Neuronal stem cell (in vitro differentiated cells): ENCODE measurements around the gene MARK4.

Experiments used
- DNase-seq: peaks from one replicate; pipeline ENCODE4 v3.0.0-alpha.2; 2013; ENCODE audit warnings: low spot score
- H2AFZ ChIP-seq: one replicate; pipeline ENCODE4 v1.6.1; 2013; ENCODE audit warnings: mild to moderate bottlenecking, low read length, inconsistent platforms
- H2AK5ac ChIP-seq: 2 replicates; pipeline ENCODE4 v1.6.1; 2013; ENCODE audit warnings: low read depth, mild to moderate bottlenecking, inconsistent platforms, low read length, moderate library complexity, mixed read lengths
- H2BK120ac ChIP-seq: 2 replicates; pipeline ENCODE4 v1.6.1; 2013; ENCODE audit warnings: low read depth, mild to moderate bottlenecking, inconsistent platforms, low read length, moderate library complexity, mixed read lengths
- H2BK12ac ChIP-seq: one replicate; pipeline ENCODE4 v1.6.1; 2013; ENCODE audit warnings: low read length, inconsistent platforms
- H2BK15ac ChIP-seq: 2 replicates; pipeline ENCODE4 v1.6.1; 2013; ENCODE audit warnings: mild to moderate bottlenecking, low read length, inconsistent platforms, mixed read lengths
- H2BK5ac ChIP-seq: one replicate; pipeline ENCODE4 v1.6.1; 2013; ENCODE audit warnings: inconsistent platforms, mild to moderate bottlenecking, low read length, moderate library complexity
- H3K14ac ChIP-seq: one replicate; pipeline ENCODE4 v1.6.1; 2013; ENCODE audit warnings: low read length, inconsistent platforms
- H3K18ac ChIP-seq: 2 replicates; pipeline ENCODE4 v1.6.1; 2013; ENCODE audit warnings: low read length, inconsistent platforms
- H3K23ac ChIP-seq: 2 replicates; pipeline ENCODE4 v1.6.1; 2013; ENCODE audit warnings: low read depth, mild to moderate bottlenecking, mixed read lengths, low read length, inconsistent platforms; ENCODE audit not compliant: poor library complexity
- H3K27ac ChIP-seq: replicated peaks from 3 replicates; pipeline ENCODE4 v1.5.1; 2013; ENCODE audit warnings: low read length, inconsistent platforms
- H3K27me3 ChIP-seq, 3 experiments: 2 replicates each; pipeline ENCODE4 v1.6.1; 2013; ENCODE audit warnings: low read length in 3 of 3, mild to moderate bottlenecking in 2 of 3, inconsistent platforms in 1 of 3, low read depth in 1 of 3, mixed read lengths in 1 of 3, moderate library complexity in 1 of 3; ENCODE audit not compliant: control insufficient read depth in 3 of 3, insufficient read depth in 3 of 3
- H3K36me3 ChIP-seq, 2 donors: replicated peaks in 1 of 2; 2 replicates each; pipeline ENCODE4 v1.6.1; 2013; ENCODE audit warnings: low read length in 2 of 2; ENCODE audit not compliant: control insufficient read depth in 2 of 2, insufficient read depth in 2 of 2
- H3K4ac ChIP-seq: 2 replicates; pipeline ENCODE4 v1.6.1; 2013; ENCODE audit warnings: inconsistent platforms, mild to moderate bottlenecking, low read length, moderate library complexity
- H3K4me1 ChIP-seq, 2 donors: 1 replicate in 1 of 2; 2 replicates in 1 of 2; pipeline ENCODE4 v1.6.1; 2013; ENCODE audit warnings: low read length in 2 of 2, low read depth in 1 of 2; ENCODE audit not compliant: control insufficient read depth in 2 of 2, insufficient read depth in 1 of 2
- H3K4me2 ChIP-seq: one replicate; pipeline ENCODE4 v1.6.1; 2013; ENCODE audit warnings: mild to moderate bottlenecking, low read length, inconsistent platforms; ENCODE audit not compliant: insufficient read depth, poor library complexity, severe bottlenecking
- H3K4me3 ChIP-seq, 2 donors: 2 replicates each; pipeline ENCODE4 v1.5.1; 2013; ENCODE audit warnings: low read length in 2 of 2, mild to moderate bottlenecking in 2 of 2, inconsistent platforms in 1 of 2, moderate library complexity in 1 of 2
- H3K79me1 ChIP-seq: one replicate; pipeline ENCODE4 v1.6.1; 2013; ENCODE audit warnings: low read depth, mild to moderate bottlenecking, inconsistent platforms, low read length, moderate library complexity
- H3K9ac ChIP-seq: one replicate; pipeline ENCODE4 v1.6.1; 2013; ENCODE audit warnings: mild to moderate bottlenecking, low read depth, low read length, inconsistent platforms; ENCODE audit not compliant: poor library complexity
- H3K9me3 ChIP-seq, 2 donors: replicated peaks in 1 of 2; 2 replicates each; pipeline versions ENCODE3 to v1.6.1; 2013; ENCODE audit warnings: low read length in 2 of 2, mild to moderate bottlenecking in 2 of 2, inconsistent platforms in 1 of 2, low read depth in 1 of 2, mixed read lengths in 1 of 2, moderate library complexity in 1 of 2; ENCODE audit not compliant: control insufficient read depth in 2 of 2, insufficient read depth in 1 of 2
- H4K8ac ChIP-seq: one replicate; pipeline ENCODE4 v1.6.1; 2013; ENCODE audit warnings: low read depth, mild to moderate bottlenecking, inconsistent platforms, low read length, moderate library complexity
- H4K91ac ChIP-seq: one replicate; pipeline ENCODE4 v1.6.1; 2013; ENCODE audit warnings: low read length, low read depth, mild to moderate bottlenecking, inconsistent platforms; ENCODE audit not compliant: poor library complexity
- WGBS, 2 donors: extraction: QIAGEN DNeasy Blood & Tissue Kit; methylation state at CpG; one replicate each; pipeline ENCODE4 v1.1.7; 2013; ENCODE audit warnings: missing lambda C conversion rate in 2 of 2, mixed read lengths in 1 of 2; ENCODE audit not compliant: insufficient read length in 2 of 2, insufficient replicate concordance in 1 of 2; ENCODE audit errors: extremely low coverage in 2 of 2; 5-methylcytosine and 5-hydroxymethylcytosine counted together

The MARK4 gene

DNA sequence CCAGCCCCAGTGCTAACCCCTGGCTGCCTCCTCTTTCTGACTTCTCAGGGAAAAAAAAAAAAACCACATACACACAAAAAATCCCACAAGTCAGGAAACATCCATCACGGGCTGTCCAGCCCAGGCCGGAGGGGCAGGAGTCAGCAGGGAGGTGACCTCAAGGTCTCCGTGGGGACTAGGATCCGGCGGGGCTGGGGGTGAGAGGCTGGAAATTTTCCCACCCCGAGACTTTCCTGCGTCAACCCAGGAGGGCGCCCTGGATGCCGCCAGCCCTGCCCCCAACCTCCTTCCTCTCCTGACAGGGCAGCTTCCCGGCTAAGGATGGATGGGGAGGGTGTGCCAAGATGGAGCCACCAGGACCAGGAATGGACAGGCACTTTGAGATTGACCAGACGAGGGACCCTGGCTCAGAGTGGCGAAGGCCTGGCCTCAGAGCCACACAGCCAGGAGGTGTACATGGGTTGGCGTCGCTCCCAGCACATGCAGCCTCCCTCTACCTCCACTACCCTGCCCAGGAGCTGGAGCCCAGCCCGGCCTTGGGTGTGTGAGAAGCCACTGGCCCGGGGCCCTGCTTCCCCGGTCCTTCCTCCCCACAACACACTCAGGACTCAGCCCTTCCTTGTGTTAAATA, 39.2 kb upstream of the MARK4 start:
- Histone ChIP-seq H3K4me3 (no peak overlapping the region), H3K4ac (no peak overlapping the region), H3K9ac (no peak overlapping the region), H2BK5ac (no peak overlapping the region), H3K27me3 (peaks cover 8 to 28% (median 11%) of the 10 kb centered on the region in 3 experiments), H2BK120ac (no peak overlapping the region), H3K27ac (no peak overlapping the region), H3K4me2 (no peak overlapping the region), H4K8ac (no peak overlapping the region), H2BK12ac (no peak overlapping the region), H3K9me3 (peaks cover 0 to 3% of the 10 kb centered on the region in 2 donors), H2AFZ (peak overlapping the region; percentile 76), H3K14ac (no peak overlapping the region), H2BK15ac (no peak overlapping the region), H3K23ac (no peak overlapping the region), H3K18ac (no peak overlapping the region), H4K91ac (no peak overlapping the region), H3K4me1 (peaks cover 3 to 16% of the 10 kb centered on the region in 2 donors), H3K36me3 (no peaks in the 10 kb centered on the region), H3K79me1 (peaks cover 2% of the 10 kb centered on the region), H2AK5ac (peak overlapping the region; percentile 63)
- WGBS, 2 donors, result no CpG with 5 or more reads among the region's 17 CpGs
- DNase-seq, result no peak

DNA sequence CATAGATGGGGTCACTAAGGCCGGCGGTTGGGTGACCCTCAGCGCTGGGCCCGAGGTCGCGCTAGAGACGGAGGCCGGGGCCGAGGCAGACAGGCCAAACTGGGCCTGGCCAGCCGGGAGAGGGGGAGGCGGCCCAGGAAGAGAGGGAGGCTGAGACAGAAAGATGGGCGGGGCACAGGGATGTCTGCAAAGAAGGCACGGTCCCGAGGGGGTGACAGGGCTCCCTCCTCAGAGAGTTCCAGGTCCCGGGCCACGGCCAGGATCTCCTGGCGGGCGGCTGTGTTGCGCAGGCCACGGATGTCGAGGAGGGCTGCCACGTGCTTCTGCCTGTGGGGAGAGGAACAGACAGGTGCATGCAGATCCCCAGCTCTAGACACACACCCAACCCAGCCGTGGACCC, 38.0 kb upstream of the MARK4 start:
- Histone ChIP-seq H3K27ac (no peak overlapping the region), H2BK5ac (no peak overlapping the region), H3K18ac (no peak overlapping the region), H3K23ac (peak overlapping the region; percentile 43), H4K91ac (no peak overlapping the region), H4K8ac (no peak overlapping the region), H2BK120ac (no peak overlapping the region), H3K27me3 (peaks cover 17 to 39% (median 21%) of the 10 kb centered on the region in 3 experiments), H2BK15ac (no peak overlapping the region), H2AFZ (no peak overlapping the region), H3K4ac (no peak overlapping the region), H3K4me1 (peaks cover 3 to 16% of the 10 kb centered on the region in 2 donors), H3K14ac (no peak overlapping the region), H3K9me3 (peaks cover 0 to 3% of the 10 kb centered on the region in 2 donors), H3K4me2 (no peak overlapping the region), H3K9ac (no peak overlapping the region), H2BK12ac (no peak overlapping the region), H2AK5ac (no peak overlapping the region), H3K79me1 (peaks cover 2% of the 10 kb centered on the region), H3K36me3 (no peaks in the 10 kb centered on the region), H3K4me3 (no peak overlapping the region)
- no CpG with 5 or more reads among the region's 23 CpGs for WGBS, 2 donors
- no peak for DNase-seq

DNA sequence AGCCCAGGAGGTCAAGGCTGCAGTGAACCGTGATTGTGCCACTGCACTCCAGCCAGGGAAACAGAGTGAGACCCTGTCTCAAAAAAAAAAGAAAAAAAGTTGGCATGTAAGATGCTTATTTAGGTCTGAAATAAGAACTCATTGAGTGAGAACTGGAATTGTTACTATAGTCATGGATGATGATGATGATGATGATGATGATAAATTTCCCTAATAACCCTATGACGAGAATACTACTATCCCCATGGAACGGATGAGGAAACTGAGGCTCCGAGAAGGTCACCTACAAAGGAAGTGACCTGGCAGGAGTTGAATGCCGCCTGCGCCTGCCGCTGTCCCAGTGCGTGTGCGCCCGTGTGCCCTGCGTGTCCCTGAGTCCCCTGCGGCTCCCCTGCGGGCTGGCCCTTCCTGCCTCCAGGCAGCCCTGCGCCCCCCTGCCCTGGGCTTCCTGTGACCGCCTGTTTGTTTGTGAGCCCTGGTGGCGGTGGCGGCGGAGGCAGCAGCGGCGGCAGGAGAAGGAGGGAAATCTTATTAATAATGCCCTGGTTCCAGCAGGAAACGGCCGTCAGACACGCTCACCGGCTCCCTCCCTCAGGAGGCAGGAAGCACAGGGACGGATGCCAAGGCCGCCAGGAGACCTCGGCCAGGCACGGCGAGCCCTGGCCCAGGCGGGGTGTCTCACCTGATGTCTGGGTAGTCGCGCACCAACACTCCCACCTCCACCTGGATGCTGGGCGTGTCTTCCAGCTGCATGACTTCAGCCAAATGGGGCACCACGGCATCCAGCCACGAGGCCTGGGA, 35.5 kb upstream of the MARK4 start:
- DNase-seq, result no peak
- Histone ChIP-seq H3K9ac (peak overlapping the region; percentile 70), H3K18ac (peak overlapping the region; percentile 38), H3K36me3 (no peaks in the 10 kb centered on the region), H2AFZ (peak overlapping the region; percentile 74), H2AK5ac (peak overlapping the region; percentile 79), H3K23ac (peak overlapping the region; percentile 80), H3K27me3 (peaks cover 21 to 56% (median 23%) of the 10 kb centered on the region in 3 experiments), H3K4me3 (peak overlapping the region in 1 of 2 donors; percentile 56), H3K27ac (no peak overlapping the region), H2BK15ac (peak overlapping the region; percentile 37), H2BK120ac (no peak overlapping the region), H3K14ac (peak overlapping the region; percentile 47), H4K91ac (no peak overlapping the region), H3K79me1 (peaks cover 2% of the 10 kb centered on the region), H3K9me3 (peaks cover 0 to 2% of the 10 kb centered on the region in 2 donors), H3K4me2 (peak overlapping the region; percentile 43), H4K8ac (no peak overlapping the region), H3K4me1 (peaks cover 3 to 16% of the 10 kb centered on the region in 2 donors), H2BK12ac (peak overlapping the region; percentile 90), H2BK5ac (peak overlapping the region; percentile 53), H3K4ac (no peak overlapping the region)
- WGBS, 2 donors, result no CpG with 5 or more reads among the region's 35 CpGs

DNA sequence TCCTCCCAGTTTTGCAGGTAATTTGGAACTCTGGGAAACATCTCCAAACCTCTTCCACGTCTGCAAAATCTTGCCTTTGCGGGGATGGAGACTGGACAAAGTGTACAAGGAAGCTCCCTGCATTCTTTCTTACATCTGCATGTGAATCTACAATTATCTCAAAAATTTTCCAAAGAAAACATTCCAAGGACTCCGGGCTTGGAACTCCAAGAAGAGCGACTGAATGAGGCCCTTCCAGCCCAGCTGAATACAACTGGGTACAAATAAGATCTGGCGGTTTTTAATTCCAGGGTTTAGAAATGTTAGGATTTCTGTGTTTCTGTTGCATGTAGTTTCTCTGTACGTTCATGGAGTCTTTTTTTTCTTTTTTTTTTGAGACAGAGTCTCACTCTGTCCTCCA, 34.4 kb upstream of the MARK4 start:
- WGBS, 2 donors, result no CpG with 5 or more reads among the region's 6 CpGs
- H4K8ac ChIP-seq, result no peak overlapping the region
- no peak overlapping the region for H2BK120ac ChIP-seq
- no peak overlapping the region for H3K4me3 ChIP-seq
- H3K36me3 ChIP-seq, result no peaks in the 10 kb centered on the region
- no peak overlapping the region for H3K4me2 ChIP-seq
- H3K27ac ChIP-seq, result no peak overlapping the region
- no peak overlapping the region for H2AFZ ChIP-seq
- H3K18ac ChIP-seq, result no peak overlapping the region
- no peak overlapping the region for H3K14ac ChIP-seq
- no peak for DNase-seq
- H3K4me1 ChIP-seq, result peaks cover 3 to 9% of the 10 kb centered on the region in 2 donors
- no peak overlapping the region for H3K23ac ChIP-seq
- no peak overlapping the region for H2AK5ac ChIP-seq
- no peak overlapping the region for H2BK15ac ChIP-seq
- no peak overlapping the region for H2BK5ac ChIP-seq
- peaks cover 21 to 55% (median 23%) of the 10 kb centered on the region in 3 experiments for H3K27me3 ChIP-seq
- H3K9ac ChIP-seq, result no peak overlapping the region
- peaks cover 2% of the 10 kb centered on the region for H3K79me1 ChIP-seq
- H2BK12ac ChIP-seq, result no peak overlapping the region
- no peak overlapping the region for H4K91ac ChIP-seq
- H3K4ac ChIP-seq, result no peak overlapping the region
- H3K9me3 ChIP-seq, result peaks cover 0 to 2% of the 10 kb centered on the region in 2 donors
